Epithelial cell of esophagus (primary cell): ENCODE measurements around the gene KLF7.

ENCODE experiments used
- DNase-seq: peaks from one replicate; pipeline ENCODE4 v3.0.0; 2010; ENCODE audit warnings: low read depth
- H3K4me3 ChIP-seq: 2 replicates; pipeline ENCODE4 v1.5.1; 2011; ENCODE audit warnings: mild to moderate bottlenecking, low read length, control low read depth
- CTCF ChIP-seq: IDR thresholded peaks from 2 replicates; pipeline ENCODE4 v1.5.1; 2011; ENCODE audit warnings: low read depth, mild to moderate bottlenecking, low read length, control low read depth, inconsistent platforms; ENCODE audit not compliant: insufficient read depth; ENCODE audit errors: missing control alignments

The KLF7 gene

GRCh38 chr2:207149249-207150213 is 16.2 kb downstream of the KLF7 start:
- H3K4me3 ChIP-seq: no peak overlapping the region
- no peak for TF ChIP-seq CTCF
- DNase-seq: no peak

GRCh38 chr2:207148020-207148419 is 17.7 kb downstream of the KLF7 start:
- no peak overlapping the region for H3K4me3 ChIP-seq
- TF ChIP-seq CTCF: no peak
- DNase-seq: peak; percentile 59

- H3K4me3 ChIP-seq: no peak overlapping the region
- TF ChIP-seq CTCF: no peak
- DNase-seq: no peak
Measured at GRCh38 chr2:207144173-207144785, 21.5 kb downstream of the KLF7 start.

- no peak for DNase-seq
- TF ChIP-seq CTCF: no peak
Measured at GRCh38 chr2:207143215-207144172, 22.3 kb downstream of the KLF7 start.

GRCh38 chr2:207142461-207142860 is 23.3 kb downstream of the KLF7 start:
- DNase-seq: no peak
- no peak overlapping the region for H3K4me3 ChIP-seq
- no peak for TF ChIP-seq CTCF

More at GRCh38 chr2:207143215-207144172, 22.3 kb downstream of the KLF7 start:
- no peak overlapping the region for H3K4me3 ChIP-seq

GRCh38 chr2:207141386-207141785 is 24.4 kb downstream of the KLF7 start:
- no peak for TF ChIP-seq CTCF
- no peak for DNase-seq
- H3K4me3 ChIP-seq: no peak overlapping the region
